Colon (tissue), 2 donors: Measurements from ENCODE around the gene RAB18.
"Not testable (repeated sequence)": the region's sequence is repeated elsewhere in the genome, so short reads cannot be mapped to it uniquely, and the experiment has no call there.

Experiments used
- FAIRE-seq: peaks from 2 replicates; lab custom pipeline; 2012; peaks lifted over from hg19 to GRCh38; lab: Jason Lieb, UNC
- donor health status: control.
- donor health status: control.

The RAB18 gene

GRCh38 chr10:27504007-27504807 lies at the start of gene RAB18:
Gene RAB18 (plus strand): TSS chr10:27504304. CDS start chr10:27504370, 66 bp downstream.
- no peak for FAIRE-seq

DNA sequence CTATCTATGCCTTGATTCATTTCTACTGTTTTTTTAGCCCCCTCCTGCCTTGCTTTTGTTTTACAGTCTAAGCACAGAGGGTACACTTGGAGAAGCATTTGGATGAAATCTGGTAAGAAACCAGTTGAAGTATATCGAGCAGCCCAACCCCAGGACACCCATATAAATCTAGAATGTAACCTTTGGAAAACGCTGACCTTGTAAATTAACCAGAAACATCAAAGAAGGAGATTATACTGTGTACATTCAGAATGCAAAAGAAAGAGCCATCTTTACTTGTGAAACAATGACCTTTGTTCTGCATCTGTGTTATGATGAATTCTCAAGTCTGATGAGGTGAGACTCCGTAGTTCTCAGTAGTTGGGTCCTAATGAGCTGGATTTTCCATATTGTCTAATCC lies 49.3 kb upstream of the RAB18 start:
- no peak for FAIRE-seq

DNA sequence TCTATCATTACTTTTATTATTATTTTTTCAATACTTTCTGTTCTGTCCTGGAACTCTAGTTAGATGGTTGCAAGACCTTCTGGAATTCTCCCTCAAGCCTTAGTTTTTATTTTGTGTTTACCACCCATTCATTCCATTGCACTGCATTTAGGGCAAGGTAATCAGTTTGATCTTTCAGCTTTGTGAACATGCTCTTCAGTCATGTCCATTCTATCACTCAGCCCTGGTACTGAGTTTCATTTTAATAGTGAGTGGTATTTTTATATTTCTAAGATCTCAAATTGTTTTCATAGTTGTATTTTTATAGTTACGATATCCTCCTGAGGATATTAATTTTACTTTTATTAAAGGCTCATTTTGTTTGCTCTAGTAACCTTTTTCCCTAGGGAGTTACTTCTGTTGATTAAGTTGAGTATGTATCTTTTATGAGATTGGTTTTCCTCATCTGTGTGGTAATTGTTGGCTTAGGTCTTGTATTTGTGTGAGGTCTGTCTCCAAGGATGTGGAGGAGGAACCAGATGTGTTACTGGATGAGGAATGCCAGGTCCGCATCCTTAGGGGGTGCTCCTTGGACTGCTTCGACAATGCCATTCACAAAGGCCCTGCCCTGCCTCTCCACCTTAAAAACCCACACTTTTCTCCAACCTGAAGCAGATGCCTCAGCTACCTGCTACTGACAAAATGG lies 46.7 kb upstream of the RAB18 start:
- FAIRE-seq, result no peak

DNA sequence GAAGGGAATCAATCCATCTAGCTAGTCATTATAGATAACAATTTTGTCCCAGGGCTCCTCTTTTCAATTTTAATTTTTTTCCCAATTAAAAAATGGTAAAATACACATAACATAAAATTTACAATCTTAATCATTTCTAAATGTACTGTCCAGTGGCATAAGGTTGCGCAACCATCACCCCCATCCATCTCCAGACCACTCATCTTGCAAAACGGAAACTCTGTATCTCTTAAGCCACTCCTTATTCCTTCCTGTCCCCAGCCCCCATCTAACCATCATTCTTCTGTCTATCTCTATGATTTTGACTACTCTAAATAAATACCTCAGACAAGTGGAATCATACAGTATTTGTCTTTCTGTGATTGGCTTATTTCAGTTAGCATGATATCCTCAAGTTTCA lies 46.1 kb upstream of the RAB18 start:
- FAIRE-seq, result no peak

DNA sequence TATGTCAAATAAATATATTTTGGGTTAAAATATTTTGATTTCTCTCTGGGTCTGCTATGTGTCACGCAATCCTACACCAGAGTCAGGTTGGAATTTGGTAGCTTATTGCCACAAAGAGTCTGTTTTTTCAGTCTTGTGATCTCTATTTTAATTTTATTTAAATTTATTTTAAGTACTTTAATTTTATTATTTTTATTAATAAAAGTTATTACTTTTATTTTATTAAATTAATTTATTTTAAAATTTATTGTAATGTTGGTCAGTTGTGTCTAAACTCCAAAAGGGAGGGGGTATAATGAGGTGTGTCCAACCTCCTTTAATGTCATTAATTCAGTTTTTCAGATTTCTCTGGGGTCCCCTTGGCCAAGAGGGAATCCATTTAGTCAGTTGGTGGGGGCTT lies 42.8 kb upstream of the RAB18 start:
- no peak for FAIRE-seq

DNA sequence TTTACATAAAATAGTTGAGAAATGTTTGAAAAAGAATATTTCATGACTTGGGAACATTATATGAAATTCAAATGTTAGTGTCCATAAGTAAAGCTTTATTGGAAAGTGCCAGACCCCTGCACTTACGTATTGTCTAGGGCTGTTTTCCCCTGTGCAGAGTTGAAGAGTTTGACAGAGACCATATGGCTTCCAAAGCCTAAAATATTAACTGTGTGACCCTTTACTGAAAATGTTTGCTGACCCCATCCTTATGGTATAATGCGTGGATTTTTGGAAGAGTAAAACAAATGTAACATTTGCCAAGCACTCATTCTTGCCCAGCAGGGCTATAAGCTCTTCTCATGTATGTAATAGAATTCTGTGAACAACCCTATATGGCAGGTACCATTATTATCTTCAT lies 40.1 kb upstream of the RAB18 start:
- FAIRE-seq, result no peak

GRCh38 chr10:27464993-27465392 lies 39.1 kb upstream of the RAB18 start:
- no peak for FAIRE-seq

DNA sequence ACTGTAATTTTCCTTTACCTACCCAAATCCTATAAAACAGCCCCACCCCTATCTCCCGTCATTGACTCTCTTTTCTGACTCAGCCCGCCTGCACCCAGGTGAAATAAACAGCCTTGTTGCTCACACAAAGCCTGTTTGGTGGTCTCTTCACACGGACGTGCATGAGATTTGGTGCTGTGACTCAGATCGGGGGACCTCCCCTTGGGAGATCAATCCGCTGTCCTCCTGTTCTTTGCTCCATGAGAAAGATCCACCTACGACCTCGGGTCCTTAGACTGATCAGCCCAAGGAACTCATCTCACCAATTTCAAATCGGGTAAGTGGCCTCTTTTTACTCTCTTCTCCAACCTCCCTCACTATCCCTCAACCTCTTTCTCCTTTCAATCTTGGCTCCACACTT lies 38.5 kb upstream of the RAB18 start:
- not testable (repeated sequence) for FAIRE-seq

DNA sequence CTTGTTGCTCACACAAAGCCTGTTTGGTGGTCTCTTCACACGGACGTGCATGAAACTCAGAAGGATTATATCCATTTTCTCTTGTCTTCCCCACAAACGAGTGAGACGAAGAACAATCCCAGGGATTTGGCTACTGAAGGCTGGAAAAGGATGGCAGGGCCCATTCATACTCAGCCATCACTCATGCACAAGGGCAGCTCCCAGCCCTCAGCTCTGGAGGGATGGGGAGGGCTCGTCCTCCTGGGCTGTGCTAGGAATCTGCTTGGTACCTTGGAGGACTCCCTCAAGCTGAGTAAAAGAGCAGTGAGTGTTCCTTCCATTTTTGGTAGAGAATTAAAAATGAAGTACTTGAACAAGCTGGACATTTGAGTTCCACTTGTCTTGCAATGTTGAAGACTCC lies 33.2 kb upstream of the RAB18 start:
- FAIRE-seq, result no peak

- no peak for FAIRE-seq
Measured at GRCh38 chr10:27474741-27475140, 29.4 kb upstream of the RAB18 start.

DNA sequence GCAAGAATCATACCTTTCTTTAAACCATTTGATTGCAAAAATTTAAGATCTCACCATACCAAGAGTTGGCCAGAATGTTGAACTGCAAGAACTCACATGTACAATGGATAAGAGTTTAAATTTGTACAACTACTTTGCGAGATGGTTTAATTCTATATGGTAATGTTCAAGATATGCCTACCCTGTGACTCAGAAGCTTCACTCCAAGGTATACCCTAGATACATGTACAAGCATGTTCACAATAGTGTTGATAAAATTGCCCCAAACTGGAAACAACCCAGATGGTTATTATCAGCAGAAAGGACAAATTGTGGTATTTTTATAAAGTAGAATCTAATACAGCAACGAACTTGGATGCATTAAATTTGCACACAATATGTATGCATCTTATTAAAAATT lies 25.1 kb upstream of the RAB18 start:
- FAIRE-seq, result no peak

- FAIRE-seq, result no peak
Measured at GRCh38 chr10:27481486-27481885, 22.6 kb upstream of the RAB18 start.

DNA sequence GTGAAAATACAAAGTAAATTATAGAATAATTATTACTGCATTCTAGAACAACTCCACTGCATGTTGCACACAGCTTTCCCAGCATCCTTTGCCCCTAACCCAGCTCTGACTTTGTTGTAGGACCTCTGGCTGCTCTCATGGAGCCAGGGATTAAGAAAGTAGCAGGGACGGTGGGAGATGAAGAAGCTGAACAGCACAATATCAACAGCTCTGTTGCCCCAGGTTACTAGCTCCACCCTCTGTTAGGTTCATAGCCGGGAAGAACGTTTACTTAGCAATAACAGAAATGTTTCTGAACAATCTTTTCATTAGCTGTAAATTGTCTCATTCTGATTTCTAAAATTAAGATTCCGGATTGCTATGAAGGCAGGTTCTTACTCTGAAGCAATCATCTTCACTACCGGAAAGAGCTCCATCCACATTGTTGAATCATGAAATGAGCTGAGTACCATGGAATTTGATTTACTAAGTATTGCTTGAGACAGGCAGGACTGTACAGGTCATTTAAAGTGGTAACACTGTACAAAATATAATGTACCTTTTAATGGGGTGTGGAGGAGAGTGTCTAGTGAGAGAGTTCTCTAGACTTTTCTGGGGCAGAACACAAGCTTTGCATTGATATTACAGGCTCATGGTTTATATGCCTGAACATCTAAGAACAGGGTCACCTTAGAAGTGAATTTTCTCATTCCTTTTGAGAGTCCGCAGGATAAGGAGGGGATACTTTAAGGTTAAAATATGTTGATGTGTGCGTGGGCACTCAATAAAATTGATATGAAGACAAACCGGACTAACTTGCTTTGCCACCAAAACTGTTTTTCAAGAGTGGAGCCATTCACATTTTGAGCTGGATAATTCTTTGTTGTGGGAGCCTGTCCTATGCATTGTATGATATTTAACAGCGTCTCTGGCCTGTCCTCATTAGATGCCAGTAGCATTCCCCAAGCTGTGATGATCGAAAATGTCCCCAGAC lies 20.8 kb upstream of the RAB18 start:
- no peak for FAIRE-seq

DNA sequence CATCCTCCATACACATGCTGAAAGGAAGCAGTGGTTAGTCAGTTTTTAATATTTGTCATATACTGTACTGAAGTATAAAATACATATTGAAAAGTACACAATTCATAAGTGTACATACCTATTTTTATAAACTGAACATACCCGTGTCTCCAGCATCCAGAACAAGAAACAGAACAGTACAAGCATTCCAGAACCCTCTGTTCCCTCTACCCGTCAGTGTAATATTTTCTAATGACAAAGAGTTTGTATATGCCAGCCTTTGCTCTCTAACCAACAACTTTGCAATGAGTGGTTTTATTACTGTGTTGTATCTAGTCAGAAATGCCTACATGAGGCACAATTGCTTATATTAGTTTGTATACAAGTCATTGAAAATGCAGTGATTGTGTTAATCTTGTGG lies 18.7 kb upstream of the RAB18 start:
- FAIRE-seq, result no peak

GRCh38 chr10:27485986-27486385 lies 18.1 kb upstream of the RAB18 start:
- no peak for FAIRE-seq

DNA sequence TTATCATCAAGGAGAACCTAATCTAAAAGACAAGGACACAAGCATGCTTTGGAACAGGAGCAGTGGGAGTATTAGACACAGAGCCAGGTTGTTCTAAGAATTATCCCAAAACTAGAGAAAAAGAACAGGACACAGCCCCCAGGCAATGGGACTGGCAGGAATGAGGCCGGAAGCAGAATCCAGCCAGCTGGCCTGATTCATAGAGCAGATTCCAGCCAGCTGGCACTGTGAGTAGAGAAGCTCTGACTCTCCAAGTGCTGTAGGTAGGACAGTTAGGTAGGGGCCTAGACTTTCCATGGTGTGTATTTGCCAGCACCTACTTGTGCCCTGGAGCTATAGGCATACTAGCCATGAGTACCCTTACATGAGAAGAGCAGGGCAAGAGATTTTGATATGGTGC lies 13.3 kb upstream of the RAB18 start:
- FAIRE-seq, result no peak

GRCh38 chr10:27494116-27494805 lies 9.8 kb upstream of the RAB18 start:
- no peak for FAIRE-seq

- FAIRE-seq, result no peak
Measured at GRCh38 chr10:27496137-27496536, 8.0 kb upstream of the RAB18 start.

- FAIRE-seq, result no peak
Measured at GRCh38 chr10:27500096-27500495, 4.0 kb upstream of the RAB18 start.

- no peak for FAIRE-seq
Measured at GRCh38 chr10:27500886-27501285, 3.2 kb upstream of the RAB18 start.

- FAIRE-seq, result no peak
Measured at GRCh38 chr10:27503498-27504006, 552 bp upstream of the RAB18 start.
